NCI-H524 treated with DMSO at 0.1 percent for 48 hours (cell line): ENCODE measurements around the gene PITPNM3.

Source experiments
- DNase-seq: peaks from one replicate; lab custom pipeline; 2025; lab: John Stamatoyannopoulos, UW

The PITPNM3 gene

DNA sequence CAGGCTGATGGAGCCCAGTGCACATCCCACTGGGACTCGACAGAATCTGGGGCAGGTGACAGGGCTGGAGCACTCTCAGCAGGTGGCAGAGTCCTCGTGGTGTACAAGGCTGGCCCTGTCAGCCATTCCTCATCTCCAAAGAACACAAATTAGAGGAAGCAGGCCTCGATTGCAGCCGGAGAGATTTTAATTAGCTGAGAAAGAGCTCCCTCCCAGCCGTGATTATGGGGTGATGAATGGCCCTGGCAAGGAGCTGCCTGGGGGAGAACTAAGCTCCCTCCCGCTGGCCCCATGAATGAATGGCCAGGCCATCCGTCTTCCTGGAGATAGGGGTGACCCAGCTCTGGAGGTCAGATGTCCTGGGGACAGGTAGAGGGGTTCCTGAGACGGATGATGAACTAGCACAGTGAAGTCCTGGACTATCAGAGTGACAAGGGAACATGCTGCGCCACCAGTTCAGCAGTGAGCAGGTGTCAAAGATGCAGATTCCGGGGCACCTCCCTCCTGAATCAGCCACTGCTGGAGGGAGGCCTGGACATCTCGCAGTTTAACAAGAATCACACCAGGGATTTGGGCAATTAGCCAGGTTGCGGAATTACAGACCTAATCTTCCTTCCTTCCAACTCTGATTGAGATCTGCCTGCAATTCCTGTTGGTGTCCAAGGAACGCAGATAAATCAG lies 76.6 kb downstream of the PITPNM3 start:
- no peak for DNase-seq

DNA sequence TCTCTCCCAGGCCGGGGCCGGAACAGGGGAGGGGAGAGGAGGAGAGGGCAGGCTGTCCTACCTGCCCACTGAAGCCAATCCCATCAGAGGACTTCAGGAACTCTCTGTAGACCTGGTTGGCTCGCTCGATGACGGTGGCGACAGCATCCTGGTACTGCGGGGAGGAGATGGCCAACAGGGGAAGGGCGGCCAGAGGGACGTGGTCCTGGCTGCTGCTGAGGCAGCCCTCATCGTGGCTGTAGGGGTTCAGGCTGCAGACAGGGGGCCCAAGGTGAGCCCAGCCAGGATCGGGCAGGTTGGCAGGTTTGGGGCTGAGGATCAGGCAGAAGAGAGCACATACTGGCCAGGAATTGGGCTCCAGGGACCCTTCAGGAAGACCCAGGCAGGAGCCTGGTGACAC lies 77.9 kb downstream of the PITPNM3 start:
- DNase-seq: no peak

DNA sequence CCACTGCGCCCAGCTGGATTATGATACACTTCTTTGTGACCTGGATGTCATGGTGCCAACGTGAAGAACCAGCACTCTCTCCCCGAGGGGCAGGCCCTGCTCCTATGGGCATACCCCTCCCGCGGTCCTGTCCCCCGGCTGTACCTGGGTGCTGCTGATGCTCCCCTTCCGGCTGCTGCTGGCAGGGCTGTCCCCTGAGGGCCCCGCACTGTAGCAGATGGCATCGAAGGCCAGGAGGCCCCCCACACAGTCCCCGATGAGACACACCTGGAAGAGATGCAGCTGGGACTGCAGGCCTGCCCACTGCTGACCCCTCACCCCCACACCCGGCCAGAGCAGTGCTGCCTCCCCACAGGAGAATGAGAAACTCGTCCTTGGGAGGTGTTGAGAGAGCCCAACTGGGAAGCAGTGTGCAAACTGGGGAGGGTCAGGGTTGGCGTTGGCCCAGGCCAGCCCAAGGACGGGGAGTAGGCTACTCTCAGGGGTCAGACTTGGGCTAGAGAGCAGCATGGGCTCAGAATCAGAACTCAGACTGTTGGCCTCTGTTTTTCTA lies 78.4 kb downstream of the PITPNM3 start:
- no peak for DNase-seq

DNA sequence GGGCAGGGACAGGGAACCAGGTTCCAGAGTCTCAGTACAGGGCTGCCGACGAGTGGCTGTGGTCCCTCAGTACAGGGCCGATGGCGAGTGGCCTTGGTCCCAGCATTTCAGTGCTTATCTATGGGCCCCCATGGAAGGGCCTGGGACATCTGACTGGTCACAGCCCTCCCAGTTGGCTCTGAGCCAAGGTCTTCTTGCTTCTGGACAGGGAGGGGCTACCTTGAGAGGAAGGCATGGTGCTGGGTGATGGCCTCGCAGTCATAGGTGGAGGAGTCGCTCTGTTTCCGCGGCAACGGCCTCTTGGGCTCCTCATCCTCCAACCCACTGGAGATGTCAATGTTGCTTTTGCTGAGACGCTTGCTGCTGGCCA lies 79.6 kb downstream of the PITPNM3 start:
- no peak for DNase-seq

DNA sequence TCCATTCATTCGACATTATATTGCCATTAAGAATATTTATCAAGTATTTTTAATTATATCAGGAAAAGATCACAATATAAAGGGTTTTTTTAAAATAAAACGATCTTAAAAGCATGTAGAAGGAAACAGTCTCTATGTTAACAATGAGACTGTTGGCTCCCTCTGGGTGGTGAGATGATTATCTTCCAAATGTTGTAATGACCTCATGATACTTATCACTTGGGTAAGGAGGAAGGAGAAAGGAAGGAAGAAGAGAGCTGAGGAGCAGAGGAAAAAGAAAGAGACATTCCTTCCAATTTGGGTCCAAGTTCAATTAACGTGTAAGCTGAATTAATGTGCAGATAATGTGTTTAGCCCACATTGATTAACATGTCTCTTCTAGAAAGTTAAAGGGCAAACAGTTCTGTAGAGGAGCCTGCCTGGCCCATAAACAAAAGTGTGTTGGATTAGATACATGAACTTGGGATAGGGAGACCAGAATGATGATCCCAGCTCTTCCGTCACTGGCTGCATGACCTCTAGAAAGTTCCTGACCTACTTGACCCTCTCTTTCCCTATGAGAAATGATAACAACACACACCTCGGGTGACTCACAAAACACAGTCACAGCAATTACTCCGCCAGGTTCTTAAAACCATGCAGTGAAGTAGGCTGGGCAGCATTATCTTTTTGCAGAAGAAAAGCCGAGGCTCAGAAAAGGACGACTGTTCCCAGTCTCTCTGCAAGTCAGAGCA lies 80.1 kb downstream of the PITPNM3 start:
- DNase-seq: no peak

DNA sequence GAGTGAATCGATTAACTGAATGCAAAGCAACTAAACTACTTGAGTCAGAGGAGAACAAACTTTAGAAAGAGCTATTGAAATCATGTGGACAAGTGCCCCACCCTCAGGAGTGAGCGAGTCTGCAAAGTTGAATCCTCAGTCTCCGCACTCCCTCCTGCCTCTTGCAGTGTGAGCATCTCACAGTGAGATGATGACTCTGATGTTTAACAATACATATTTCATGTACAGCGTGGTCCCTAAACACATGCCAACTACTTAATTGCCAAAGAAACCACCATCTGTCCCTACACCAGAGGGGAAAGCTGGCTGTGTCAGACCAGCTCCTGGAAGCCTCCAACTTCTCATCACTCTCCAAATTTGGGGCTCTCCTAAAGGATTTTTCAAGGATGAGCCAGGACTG lies 80.9 kb downstream of the PITPNM3 start:
- no peak for DNase-seq

DNA sequence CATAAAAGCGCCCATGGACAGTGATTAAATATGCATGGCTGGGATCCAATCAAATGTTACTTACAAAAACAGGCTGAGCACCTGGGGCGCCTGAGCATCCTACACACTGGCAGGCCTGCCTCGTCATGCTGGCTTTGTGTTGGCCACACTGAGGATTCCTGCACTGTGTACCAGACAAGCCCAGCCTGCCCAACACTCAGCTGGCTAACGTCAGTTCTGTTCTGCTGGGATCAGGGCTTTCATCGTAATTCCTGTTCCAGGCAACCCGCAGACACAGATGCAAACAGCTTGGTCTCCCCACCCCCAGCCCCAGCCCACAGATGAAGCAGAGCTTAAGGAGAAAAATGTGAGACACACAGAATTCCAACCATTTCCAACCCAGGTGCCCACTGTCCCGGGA lies 81.4 kb downstream of the PITPNM3 start:
- no peak for DNase-seq

DNA sequence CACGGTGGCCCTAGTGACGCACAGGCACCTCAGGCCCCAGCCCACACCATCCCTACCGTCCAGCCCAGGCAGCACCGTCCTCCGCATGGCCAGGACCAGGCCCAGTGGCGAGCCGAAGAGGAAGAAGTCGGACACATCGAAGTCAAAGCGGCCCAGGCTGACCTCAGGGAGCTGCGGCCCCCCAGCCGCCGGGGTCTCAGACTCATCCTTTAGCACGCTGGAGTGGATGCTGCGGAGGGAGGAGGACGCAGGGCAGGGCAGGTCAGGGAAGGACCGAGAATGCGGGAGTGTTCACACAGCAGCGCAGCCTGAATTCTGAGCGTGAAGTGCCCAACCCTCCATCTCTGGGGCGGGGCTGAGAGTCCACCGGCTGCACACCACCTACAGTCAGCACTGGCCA lies 82.0 kb downstream of the PITPNM3 start:
- no peak for DNase-seq

DNA sequence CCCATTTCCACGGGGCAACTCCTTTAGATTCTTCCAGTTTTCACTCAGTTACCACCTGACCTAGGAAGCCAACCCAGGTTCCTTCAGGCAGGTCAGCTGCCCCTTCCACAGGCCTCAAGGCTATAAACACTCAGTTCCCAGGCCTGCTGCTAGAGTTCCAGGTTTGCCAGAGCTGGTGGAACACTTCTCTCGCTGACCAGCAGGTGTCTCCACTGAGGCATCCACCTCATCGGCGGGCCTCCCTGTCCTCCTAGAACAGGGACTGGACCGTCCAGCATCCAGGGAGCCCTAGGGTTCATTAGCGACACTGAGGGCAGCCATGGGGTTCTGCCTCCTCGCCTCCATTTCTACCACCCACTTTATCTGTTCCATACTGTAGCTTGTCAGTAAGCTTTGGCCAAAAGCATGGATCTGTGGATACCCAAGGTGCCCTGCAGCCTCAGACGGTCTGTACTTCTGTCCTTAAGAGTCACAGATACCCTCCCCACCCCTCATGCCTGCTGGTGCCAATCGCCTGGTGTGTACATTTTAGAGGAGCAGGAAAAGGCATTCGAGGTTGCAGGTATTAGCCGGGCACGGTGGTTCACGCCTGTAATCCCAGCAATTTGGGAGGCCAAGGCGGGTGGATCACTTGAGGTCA lies 83.1 kb downstream of the PITPNM3 start:
- DNase-seq: no peak

DNA sequence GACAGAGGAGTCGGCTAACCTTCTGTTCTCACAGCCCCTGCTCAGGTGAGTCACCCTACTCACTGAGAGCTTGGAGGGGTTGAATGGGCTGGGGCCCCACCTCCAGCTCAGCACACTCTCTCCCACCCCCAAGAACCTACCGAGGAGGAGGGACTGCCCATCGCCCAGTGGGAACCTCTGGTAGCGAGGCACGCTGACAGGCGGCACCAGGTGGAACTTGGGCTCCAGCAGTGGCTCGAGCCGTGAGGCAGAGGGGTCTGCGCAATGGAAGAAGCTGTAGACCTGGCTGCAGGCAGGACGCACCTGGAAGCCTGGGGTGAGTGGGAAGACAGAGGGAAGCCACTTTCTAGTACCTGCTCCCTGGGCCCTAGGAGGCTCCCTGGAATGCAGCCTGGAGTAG lies 83.8 kb downstream of the PITPNM3 start:
- no peak for DNase-seq

DNA sequence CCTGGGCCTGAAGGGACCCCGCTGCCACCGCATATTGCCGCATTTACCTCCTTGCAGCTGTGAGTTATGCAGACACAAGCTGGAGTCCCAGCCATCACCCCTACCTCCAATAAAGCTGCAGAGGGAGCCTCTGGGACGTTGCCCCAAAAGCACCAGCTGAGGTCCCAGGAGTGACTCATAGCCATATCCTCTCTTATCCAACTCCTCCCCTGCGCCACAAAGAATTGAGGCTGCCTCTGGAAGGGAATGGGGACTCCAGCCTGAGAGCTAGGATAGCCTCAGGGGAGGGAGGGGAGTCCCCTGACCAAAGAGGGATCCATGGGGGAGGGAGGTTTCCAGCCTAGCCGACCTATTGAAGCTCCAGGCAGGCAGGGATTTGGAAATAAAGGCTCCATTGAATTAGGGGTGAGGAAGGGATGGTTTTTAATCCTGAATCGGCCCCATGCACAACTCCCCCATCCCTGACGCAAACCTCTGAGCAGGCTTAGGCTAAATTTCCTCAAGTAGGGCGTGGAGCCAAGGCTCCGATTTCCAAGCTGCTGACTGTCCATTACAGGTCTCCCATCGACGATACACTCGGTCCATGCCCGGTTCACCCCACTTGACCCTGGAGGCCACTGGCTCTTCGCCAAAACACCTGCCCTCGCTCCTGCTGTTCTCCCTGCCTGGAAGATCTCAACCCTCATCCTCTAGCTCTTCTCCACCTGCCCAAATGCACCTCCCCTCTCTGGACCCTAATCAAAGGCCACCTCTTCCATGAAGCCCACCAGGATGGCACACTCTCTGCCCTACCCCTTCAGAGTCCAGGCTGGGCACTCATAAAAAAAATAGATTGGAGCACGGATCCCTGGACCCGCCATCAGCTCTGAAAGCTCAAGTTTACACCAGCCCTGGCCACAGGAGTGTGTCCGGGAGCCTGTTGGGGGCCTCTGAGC lies 84.6 kb downstream of the PITPNM3 start:
- no peak for DNase-seq

DNA sequence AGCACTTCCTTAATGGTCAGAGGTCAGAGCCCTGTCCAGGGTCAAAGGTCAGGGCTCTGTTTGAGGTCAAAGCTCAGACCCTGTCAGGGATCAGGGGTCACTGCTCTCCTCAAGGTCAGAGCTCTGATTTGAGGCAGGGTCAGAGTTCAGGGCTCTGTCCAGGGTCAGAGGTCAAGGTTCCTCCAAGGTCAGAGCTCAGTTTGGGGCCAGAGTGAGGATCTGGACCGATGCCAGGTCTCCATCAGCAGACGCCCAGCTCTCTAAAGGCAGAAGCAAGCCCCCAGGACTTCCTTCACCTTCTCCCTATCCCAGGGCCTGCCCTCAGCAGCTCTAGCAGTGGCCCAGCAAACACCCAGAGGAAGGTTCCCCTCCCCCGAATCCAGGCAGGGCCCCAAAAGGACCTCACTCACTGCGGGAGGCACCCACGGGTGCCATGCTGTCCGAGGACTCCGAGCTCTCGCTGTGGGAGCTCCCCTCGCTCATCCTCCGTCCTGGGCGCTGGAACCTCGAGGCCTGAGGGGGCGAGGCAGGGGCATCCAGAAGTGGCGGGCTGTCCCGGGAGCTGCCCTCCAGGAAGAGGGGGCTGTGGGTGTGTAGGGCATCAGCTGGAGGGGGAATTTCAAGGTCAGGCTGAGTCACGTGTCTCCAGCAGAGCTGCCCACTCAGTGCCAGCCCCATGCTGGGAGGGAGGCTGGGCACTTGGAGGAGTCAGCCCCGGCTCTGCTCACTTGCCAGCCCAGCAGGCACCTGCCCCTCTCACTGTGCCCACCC lies 85.4 kb downstream of the PITPNM3 start:
- DNase-seq: no peak

DNA sequence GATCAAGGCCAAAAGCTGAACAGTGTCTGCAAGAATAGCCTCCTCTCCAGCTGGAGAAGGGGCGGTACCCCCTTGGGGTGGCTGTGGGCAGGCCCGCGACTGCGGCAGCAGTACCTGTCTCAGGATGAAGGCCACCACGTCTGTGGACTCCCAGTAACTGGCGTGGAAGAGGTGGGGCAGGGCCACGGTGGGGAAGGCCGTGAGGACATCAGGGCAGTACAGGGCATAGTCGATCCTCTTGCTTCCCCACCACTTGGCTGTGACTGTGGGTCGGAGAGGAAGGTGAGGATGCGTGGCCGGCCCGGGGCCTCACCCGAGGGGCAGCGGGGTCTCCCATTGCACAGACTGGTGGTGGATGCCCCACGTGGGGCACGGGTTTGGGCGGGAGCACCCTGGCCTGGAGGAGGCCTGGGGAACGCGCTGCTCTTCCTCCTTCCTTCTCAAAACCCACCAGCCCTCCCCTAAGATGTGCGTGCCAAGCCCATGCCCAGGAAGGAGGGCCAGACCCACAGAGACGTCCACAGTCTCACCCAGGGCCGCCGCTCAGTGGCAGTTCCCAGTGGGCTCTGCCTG lies 86.1 kb downstream of the PITPNM3 start:
- no peak for DNase-seq

DNA sequence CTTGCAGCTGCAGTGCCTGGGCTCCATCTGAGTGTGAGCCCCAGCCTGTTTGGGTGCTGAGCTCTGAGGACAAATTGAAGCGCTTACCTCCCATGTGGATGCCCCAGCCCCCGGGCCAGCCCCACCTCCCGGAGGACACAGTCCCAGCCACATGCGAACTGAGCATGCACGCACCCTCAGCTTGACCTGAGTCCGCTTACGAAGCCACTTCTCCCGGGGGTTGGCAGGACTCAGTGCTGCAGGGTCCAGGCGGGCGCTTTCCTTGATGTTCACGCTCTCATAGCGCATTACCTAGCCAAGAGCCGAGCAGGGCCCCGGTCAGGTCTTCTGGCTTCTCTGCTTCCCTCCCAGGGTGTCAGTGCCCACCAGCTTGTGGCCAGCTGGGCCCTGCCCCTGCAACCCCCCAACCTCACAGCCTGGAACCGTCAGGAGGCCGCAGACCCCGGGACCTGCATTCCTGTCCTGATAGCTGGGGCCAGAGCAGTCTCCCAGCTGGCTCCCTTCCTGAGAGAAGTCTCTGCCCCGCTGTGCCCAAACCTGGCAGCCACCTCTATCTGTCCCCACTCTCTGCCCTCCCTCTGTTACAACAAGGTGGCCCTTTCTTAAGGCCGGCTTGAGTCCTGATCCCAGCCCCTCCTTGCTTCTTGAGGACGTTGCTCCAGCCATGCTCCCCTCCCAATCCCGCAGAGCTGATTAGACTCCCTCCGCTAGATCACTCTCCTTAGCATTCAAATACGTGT lies 88.1 kb downstream of the PITPNM3 start:
- DNase-seq: no peak

DNA sequence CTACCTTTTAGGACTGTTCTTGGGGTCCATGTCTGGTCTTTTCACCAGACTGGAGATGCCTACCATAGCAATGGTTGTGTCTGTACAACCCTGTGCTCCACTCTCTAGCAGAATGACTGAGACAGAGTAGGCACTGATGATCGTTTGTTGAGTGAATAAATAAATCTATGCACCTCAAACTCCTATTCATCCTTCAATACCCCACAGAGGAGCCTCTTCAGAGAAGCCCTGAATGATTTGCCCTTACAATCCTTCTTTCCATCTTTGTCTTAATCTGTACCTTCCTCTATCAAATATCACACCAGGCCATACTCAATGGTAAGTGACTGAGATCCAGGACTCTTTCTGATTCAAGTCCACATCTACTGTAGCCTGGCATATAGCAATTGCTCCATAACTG lies 88.8 kb downstream of the PITPNM3 start:
- no peak for DNase-seq

DNA sequence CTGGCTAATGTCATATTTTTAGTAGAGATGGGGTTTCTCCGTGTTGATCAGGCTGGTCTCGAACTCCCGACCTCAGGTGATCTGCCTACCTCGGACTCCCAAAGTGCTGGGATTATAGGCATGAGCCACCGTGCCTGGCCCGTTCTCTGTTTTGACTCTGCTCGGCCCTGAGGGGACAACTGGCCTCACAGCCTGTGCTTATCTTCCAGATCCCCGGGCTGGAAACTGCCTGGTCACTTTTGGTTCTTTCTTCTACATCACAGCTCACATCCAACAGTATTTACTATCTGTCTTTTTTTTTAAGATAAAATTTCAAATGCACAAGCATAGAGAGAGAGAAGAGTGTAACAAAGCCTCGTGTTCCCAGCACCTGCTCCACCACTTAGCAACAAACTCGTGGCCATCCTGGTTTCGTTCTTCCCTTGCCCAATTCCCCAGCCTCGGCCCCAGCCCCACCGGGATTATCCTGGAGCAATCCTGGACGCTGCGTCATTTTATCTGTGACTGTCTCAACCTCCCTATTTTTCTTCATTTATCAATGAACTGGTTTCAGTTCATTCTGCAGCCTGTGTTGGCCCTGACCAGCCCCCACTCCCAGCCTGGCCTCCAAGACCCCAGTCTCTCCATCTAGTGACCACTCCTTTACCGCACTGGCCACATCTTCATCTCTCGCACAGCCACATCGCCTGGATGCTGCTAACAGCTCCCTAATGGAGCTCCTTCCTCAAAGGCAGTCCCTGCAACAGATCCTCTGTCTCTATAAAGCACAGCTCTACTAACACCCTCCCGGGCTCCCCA lies 91.0 kb downstream of the PITPNM3 start:
- DNase-seq: no peak

DNA sequence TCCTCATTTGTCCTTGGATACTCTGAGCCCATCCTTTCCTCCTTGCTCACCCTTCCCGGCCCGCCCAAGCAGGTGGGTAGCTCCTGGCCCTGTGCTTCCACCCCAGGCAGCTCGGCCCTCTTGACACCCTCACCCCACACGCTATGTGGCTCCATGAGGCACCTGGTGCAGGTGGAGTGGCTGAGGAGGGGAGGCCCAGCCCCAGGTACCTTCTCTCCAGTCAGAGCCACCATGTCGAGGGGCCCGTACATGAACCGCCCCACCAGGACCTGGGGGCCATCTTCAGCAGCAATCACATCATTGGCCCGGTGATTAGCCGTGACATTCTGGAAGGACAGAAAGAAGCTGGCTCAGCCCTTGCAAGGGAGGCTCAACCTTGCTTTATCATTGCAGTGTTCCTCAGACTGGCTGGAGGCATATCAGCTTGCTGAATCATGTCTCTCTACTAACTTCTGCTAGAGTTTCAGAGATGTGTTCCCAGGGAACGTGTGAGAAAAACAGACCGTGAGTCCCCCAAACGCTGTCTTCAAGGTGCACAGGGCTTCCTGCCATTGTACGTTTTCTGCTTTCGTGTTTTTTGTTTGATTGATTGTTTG lies 91.8 kb downstream of the PITPNM3 start:
- DNase-seq: no peak

DNA sequence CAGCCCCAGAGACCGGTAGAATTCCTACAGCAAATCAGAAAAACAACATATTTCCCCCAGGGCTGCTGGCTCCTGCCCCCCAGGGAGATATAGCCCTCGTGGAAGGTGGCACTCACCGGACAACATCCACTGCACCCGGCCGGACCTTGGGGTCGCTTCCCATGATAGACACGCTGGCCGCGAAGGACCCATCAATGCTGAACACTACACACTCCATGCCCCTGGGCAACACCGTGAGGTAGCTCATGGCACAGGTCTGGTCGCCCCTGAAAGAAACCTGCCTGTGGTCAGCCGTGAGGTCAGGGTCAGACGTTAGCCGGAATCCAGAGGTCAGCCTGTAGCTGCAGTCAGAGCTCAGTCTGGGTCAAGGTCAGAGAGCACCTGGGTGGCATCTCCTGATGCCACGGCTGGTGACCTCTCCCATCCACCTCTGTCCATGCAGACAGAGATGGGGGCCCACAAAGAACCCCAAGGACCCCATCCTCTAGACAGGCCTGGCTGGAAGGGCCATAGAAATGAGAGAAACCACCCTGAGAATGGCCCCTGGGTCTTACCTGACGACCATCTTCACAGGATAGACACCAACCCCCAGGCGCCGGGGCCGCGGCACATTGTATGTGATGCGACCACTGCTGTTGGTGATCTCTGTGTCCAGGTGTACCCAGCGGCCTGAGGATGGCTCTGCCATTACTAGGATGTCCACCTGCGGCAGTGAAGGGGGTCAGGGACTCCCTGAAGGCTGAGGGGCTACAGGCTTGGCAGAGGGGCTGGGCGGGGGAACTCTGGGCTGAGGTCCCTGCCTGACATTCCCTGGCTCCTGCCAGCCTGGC lies 92.5 kb downstream of the PITPNM3 start:
- no peak for DNase-seq
